HepG2 (cell line): ENCODE data around the gene KIAA1328. TPM values are rescaled to one million over a fixed set of nuclear protein-coding genes. Genes with fewer than 3 reads are reported as not detected.

Experiments
- ATAC-seq: fragments of 200-7000 bp; cut with Tn5 transposase; 3 replicates; pipeline ENCODE4 v1.9.1; 2020; ENCODE audit warnings: mild to moderate bottlenecking, moderate library complexity
- BruUV-seq: library from RNA; stranded (reverse); fragments of 400-500 nt; replicated peaks from 2 replicates; lab custom pipeline; 2021; lab: Mats Ljungman, UMichigan
- CTCF ChIA-PET: fragments of 300-600 bp; formaldehyde crosslinking; extraction: SDS; loops from one replicate; lab custom pipeline; 2021; ENCODE audit warnings: low total read pairs, inconsistent platforms, low intra/inter-chr PET ratio; lab: Yijun Ruan, JAX
- POLR2A ChIA-PET: fragments of 350-600 bp; sonication (Branson Sonifier 250); formaldehyde crosslinking; loops from one replicate; lab custom pipeline; 2020; ENCODE audit warnings: antibody characterized with exemption, inconsistent platforms; lab: Yijun Ruan, JAX
- DNase-seq: peaks from one replicate; pipeline ENCODE4 v3.0.0-alpha.2; 2015; ENCODE audit warnings: low spot score
- FAIRE-seq: peaks from 3 replicates; lab custom pipeline; 2011; peaks lifted over from hg19 to GRCh38; lab: Jason Lieb, UNC
- H2AFZ ChIP-seq: one replicate; pipeline ENCODE4 v1.6.1; 2011; ENCODE audit warnings: low read length, inconsistent platforms
- H3K27ac ChIP-seq: fragments of 300-600 bp; 3 replicates; pipeline ENCODE4 v1.8.0; 2011; ENCODE audit warnings: mixed run types, mild to moderate bottlenecking, mixed read lengths, low read length, inconsistent platforms; ENCODE audit not compliant: insufficient read depth; ENCODE audit errors: extremely low read length
- H3K27me3 ChIP-seq, 2 experiments: fragments of 200-600 bp in 1 of 2; 2 replicates in 1 of 2; 3 replicates in 1 of 2; pipeline versions ENCODE4 v1.6.0 to v1.8.0; 2011; ENCODE audit warnings: low read length in 2 of 2, mild to moderate bottlenecking in 2 of 2, moderate library complexity in 2 of 2, inconsistent platforms in 1 of 2; ENCODE audit not compliant: insufficient read depth in 2 of 2, control insufficient read depth in 1 of 2
- H3K36me3 ChIP-seq, 2 experiments: fragments of 200-600 bp in 1 of 2; replicated peaks in 1 of 2; 2 replicates in 1 of 2; 3 replicates in 1 of 2; pipeline versions ENCODE4 v1.5.1 to v1.8.0; 2011; ENCODE audit warnings: low read length in 2 of 2, inconsistent platforms in 1 of 2; ENCODE audit not compliant: insufficient read depth in 2 of 2, control insufficient read depth in 1 of 2
- H3K4me1 ChIP-seq: 2 replicates; pipeline ENCODE4 v1.5.1; 2012; ENCODE audit warnings: low read length, inconsistent platforms; ENCODE audit not compliant: insufficient read depth
- H3K4me2 ChIP-seq: 2 replicates; pipeline ENCODE4 v1.6.0; 2011; ENCODE audit warnings: low read depth, low read length, inconsistent platforms
- H3K4me3 ChIP-seq, 3 experiments: fragments of 200-600 bp in 1 of 3; sonication (generic), shearing (Covaris generic) in 1 of 3; replicated peaks in 1 of 3; 2 replicates each; pipeline ENCODE4 v1.5.1; 2011 to 2016; ENCODE audit warnings: low read length in 3 of 3, inconsistent platforms in 2 of 3, low read depth in 2 of 3, mild to moderate bottlenecking in 2 of 3, control low read depth in 1 of 3, mixed read lengths in 1 of 3; ENCODE audit not compliant: insufficient read depth in 1 of 3
- H3K79me2 ChIP-seq: one replicate; pipeline ENCODE4 v1.6.1; 2011; ENCODE audit warnings: low read length, inconsistent platforms; ENCODE audit not compliant: insufficient read depth
- H3K9ac ChIP-seq: 2 replicates; pipeline ENCODE4 v1.6.0; 2011; ENCODE audit warnings: mild to moderate bottlenecking, low read depth, low read length, inconsistent platforms; ENCODE audit not compliant: insufficient read depth
- H3K9me3 ChIP-seq: 2 replicates; pipeline ENCODE4 v1.5.1; 2012; ENCODE audit warnings: mild to moderate bottlenecking, low read length
- H4K20me1 ChIP-seq: 2 replicates; pipeline ENCODE4 v1.6.0; 2011; ENCODE audit warnings: inconsistent platforms, mild to moderate bottlenecking, low read length, moderate library complexity; ENCODE audit not compliant: insufficient read depth
- HBP1 ChIP-seq: IDR thresholded peaks from 2 replicates; pipeline ENCODE4 v1.6.1; 2016; ENCODE audit warnings: low read depth, control low read depth
- KDM2A ChIP-seq: sonication (generic); formaldehyde crosslinking; IDR thresholded peaks from 2 replicates; pipeline ENCODE4 v1.4.0; 2020; ENCODE audit warnings: low read depth, missing genetic modification reagents, borderline replicate concordance
- PAF1 ChIP-seq: IDR thresholded peaks from 2 replicates; pipeline ENCODE4 v1.6.1; 2016; ENCODE audit warnings: missing genetic modification reagents, missing compliant biosample characterization
- SAFB2 ChIP-seq: sonication (generic); formaldehyde crosslinking; IDR thresholded peaks from 2 replicates; pipeline ENCODE4 v1.5.1; 2020; ENCODE audit warnings: missing genetic modification reagents, low read depth, mild to moderate bottlenecking, borderline replicate concordance
- USF2 ChIP-seq, 2 experiments: sonication (generic) in 1 of 2; formaldehyde crosslinking in 1 of 2; IDR thresholded peaks; 2 replicates each; pipeline versions ENCODE4 v1.5.1 to v1.6.1; 2011 to 2020; ENCODE audit warnings: borderline replicate concordance in 1 of 2, low read depth in 1 of 2, low read length in 1 of 2, mild to moderate bottlenecking in 1 of 2, missing genetic modification reagents in 1 of 2, moderate library complexity in 1 of 2
- ZFY ChIP-seq: sonication (generic); formaldehyde crosslinking; IDR thresholded peaks from 2 replicates; pipeline ENCODE4 v1.4.0; 2020; ENCODE audit warnings: missing genetic modification reagents
- ZNF557 ChIP-seq: sonication (generic); formaldehyde crosslinking; IDR thresholded peaks from 2 replicates; pipeline ENCODE4 v1.4.0; 2020; ENCODE audit warnings: missing genetic modification reagents
- ZNF564 ChIP-seq: sonication (generic); formaldehyde crosslinking; IDR thresholded peaks from 2 replicates; pipeline ENCODE4 v1.8.1; 2023; ENCODE audit warnings: mild to moderate bottlenecking, missing genetic modification reagents
- ZNF574 ChIP-seq: sonication (generic); formaldehyde crosslinking; IDR thresholded peaks from 2 replicates; pipeline ENCODE4 v1.4.0; 2020; ENCODE audit warnings: missing genetic modification reagents
- ZNF678 ChIP-seq: sonication (generic); formaldehyde crosslinking; IDR thresholded peaks from 2 replicates; pipeline ENCODE4 v1.4.0; 2020; ENCODE audit warnings: mild to moderate bottlenecking, missing genetic modification reagents
- WGBS: methylation state at CpG from one replicate; pipeline ENCODE4 v1.1.6; 2017; ENCODE audit warnings: low lambda C conversion rate; 5-methylcytosine and 5-hydroxymethylcytosine counted together
- in situ Hi-C: cut with HindIII; loops from 2 replicates; pipeline ENCODE4 v1.10.0; 2017; ENCODE audit warnings: low pct_unique_long_range_greater_than_20kb; ENCODE audit not compliant: extremely low pct_ligation_motif_present
- intact Hi-C: fragments of 100-400 bp; cut with micrococcal nuclease; formaldehyde crosslinking; loops from one replicate; pipeline ENCODE4 v1.10.0; 2022; ENCODE audit not compliant: unreplicated experiment
- polyA plus RNA-seq, 8 experiments: library from polyadenylated mRNA; depleted of rRNA in 3 of 8; stranded (reverse) in 7 of 8; unstranded in 1 of 8; fragments of >200 nt; fragmentation: Illumina TruSeq in 4 of 8; extraction: Trizol in 4 of 8; gene quantifications; 2 replicates each; pipeline versions ENCODE4 v1.2.1 to v1.2.3, GENCODE V29; 2011 to 2016; ENCODE audit warnings: low read depth in 4 of 8, missing spikeins in 1 of 8, mixed read lengths in 1 of 8; ENCODE audit not compliant: insufficient read depth in 1 of 8
- total RNA-seq, 5 experiments: library from RNA; depleted of rRNA; stranded (reverse); fragments of >200 nt; fragmentation: Illumina TruSeq; extraction: Trizol; gene quantifications; 2 replicates each; pipeline ENCODE4 v1.2.3, GENCODE V29; 2016; ENCODE audit warnings: low read depth in 1 of 5
- TF ChIP-seq, protein P1 (sequence below): IDR thresholded peaks from 2 replicates; pipeline ENCODE4 v1.6.1; 2016; ENCODE audit warnings: mild to moderate bottlenecking

The KIAA1328 gene
- total and polyA plus RNA-seq, 2 of the 13 experiments (the other 11 are each of a cell fraction or from before 2014, with no cell fraction given) = 4.1 to 6.0 TPM

DNA sequence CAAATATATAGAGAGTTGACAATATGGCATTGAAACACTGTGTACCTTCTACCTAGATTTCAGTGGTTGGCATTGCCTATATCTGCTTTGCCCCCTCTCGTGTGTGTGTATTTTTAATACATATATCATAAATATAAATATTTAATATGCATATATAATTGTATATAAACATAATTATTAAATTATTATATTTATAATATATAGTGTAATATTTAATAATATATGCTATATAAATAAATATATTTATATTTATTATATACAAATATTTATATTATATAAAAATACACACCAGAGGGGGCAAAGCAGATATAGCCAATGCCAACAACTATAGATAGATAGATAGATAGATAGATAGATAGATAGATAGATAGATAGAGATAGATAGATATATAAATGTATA, 124.1 kb downstream of the KIAA1328 start:
- intact Hi-C loops = no loop called here
- no TSS peak for BruUV-seq
- Histone ChIP-seq H3K27me3 (no peaks in the 10 kb centered on the region), H3K9ac (no peak overlapping the region), H3K4me3 (no peak overlapping the region), H3K4me1 (no peaks in the 10 kb centered on the region)
- no peak for FAIRE-seq
- TF ChIP-seq ZFY (CRISPR knock-in tag) = no peak
- no peak for TF ChIP-seq ZNF557 (CRISPR knock-in tag)
- TF ChIP-seq KDM2A = no peak
- TF ChIP-seq, protein P1, sequence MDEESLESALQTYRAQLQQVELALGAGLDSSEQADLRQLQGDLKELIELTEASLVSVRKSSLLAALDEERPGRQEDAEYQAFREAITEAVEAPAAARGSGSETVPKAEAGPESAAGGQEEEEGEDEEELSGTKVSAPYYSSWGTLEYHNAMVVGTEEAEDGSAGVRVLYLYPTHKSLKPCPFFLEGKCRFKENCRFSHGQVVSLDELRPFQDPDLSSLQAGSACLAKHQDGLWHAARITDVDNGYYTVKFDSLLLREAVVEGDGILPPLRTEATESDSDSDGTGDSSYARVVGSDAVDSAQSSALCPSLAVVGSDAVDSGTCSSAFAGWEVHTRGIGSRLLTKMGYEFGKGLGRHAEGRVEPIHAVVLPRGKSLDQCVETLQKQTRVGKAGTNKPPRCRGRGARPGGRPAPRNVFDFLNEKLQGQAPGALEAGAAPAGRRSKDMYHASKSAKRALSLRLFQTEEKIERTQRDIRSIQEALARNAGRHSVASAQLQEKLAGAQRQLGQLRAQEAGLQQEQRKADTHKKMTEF (CRISPR knock-in tag) = no peak
- no peak for TF ChIP-seq PAF1 (CRISPR knock-in tag)
- TF ChIP-seq, all 625 proteins: peak for 0
- H3K27ac ChIP-seq = no peak overlapping the region
- no peak overlapping the region for H2AFZ ChIP-seq
- in situ Hi-C loops = no loop called here
- H3K36me3 ChIP-seq = no peaks in the 10 kb centered on the region
- WGBS = 92% methylated on average over 1 of the region's 1 CpG
- no peak for DNase-seq
- no peaks in the 10 kb centered on the region for H3K9me3 ChIP-seq
- H3K4me2 ChIP-seq = no peak overlapping the region
- no peaks in the 10 kb centered on the region for H3K79me2 ChIP-seq
- H4K20me1 ChIP-seq = no peaks in the 10 kb centered on the region
- CTCF ChIA-PET = no interaction called here
- POLR2A ChIA-PET = no interaction called here
- ATAC-seq = no peak

DNA sequence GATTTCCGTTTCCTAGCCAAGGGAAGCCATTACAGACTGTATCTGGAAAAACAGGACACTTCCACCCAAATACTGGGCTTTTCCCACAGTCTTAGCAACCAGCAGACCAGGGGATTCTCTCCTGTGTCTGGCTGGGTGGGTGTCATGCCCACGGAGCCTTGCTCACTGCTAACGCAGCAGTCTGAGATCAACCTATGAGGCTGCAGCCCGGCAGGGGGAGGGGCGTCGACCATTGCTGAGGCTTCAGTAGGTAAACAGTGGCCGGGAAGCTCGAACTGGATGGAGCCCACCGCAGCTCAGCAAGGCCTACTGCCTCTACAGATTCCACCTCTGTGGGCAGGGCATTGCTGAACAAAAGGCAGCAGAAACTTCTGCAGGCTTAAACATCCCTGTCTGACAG, 131.1 kb downstream of the KIAA1328 start:
- Histone ChIP-seq H3K4me3 (no peak overlapping the region), H3K9ac (no peak overlapping the region), H3K4me1 (no peaks in the 10 kb centered on the region), H4K20me1 (no peaks in the 10 kb centered on the region), H3K79me2 (no peaks in the 10 kb centered on the region), H3K36me3 (no peaks in the 10 kb centered on the region), H2AFZ (no peak overlapping the region), H3K27ac (no peak overlapping the region), H3K9me3 (no peaks in the 10 kb centered on the region), H3K27me3 (no peaks in the 10 kb centered on the region), H3K4me2 (no peak overlapping the region)
- intact Hi-C loops = no loop called here
- ChIA-PET POLR2A (no interaction called here), CTCF (no interaction called here)
- 95% methylated on average over 6 of the region's 9 CpGs for WGBS
- in situ Hi-C loops = no loop called here
- DNase-seq (no peak), FAIRE-seq (no peak), ATAC-seq (no peak)
- BruUV-seq = no TSS peak
- TF ChIP-seq ZNF574 (CRISPR knock-in tag) = no peak
- TF ChIP-seq ZNF678 (CRISPR knock-in tag) = no peak
- no peak for TF ChIP-seq HBP1 (CRISPR knock-in tag)
- no peak for TF ChIP-seq USF2 (IDR thresholded peaks at IDR 0.05; ENCODE audit: low read depth, low read length)
- TF ChIP-seq USF2 (CRISPR knock-in tag; IDR thresholded peaks at IDR 0.05; ENCODE audit: borderline replicate concordance) = no peak
- TF ChIP-seq ZNF564 (CRISPR knock-in tag) = no peak
- TF ChIP-seq SAFB2 (CRISPR knock-in tag) = no peak
